ENCODE data around the gene LRRC28.

- TF ChIP-seq, protein P1, sequence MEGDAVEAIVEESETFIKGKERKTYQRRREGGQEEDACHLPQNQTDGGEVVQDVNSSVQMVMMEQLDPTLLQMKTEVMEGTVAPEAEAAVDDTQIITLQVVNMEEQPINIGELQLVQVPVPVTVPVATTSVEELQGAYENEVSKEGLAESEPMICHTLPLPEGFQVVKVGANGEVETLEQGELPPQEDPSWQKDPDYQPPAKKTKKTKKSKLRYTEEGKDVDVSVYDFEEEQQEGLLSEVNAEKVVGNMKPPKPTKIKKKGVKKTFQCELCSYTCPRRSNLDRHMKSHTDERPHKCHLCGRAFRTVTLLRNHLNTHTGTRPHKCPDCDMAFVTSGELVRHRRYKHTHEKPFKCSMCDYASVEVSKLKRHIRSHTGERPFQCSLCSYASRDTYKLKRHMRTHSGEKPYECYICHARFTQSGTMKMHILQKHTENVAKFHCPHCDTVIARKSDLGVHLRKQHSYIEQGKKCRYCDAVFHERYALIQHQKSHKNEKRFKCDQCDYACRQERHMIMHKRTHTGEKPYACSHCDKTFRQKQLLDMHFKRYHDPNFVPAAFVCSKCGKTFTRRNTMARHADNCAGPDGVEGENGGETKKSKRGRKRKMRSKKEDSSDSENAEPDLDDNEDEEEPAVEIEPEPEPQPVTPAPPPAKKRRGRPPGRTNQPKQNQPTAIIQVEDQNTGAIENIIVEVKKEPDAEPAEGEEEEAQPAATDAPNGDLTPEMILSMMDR (IDR thresholded peaks at IDR 0.05), result no peak
- TF ChIP-seq EP300 (IDR thresholded peaks at IDR 0.05) (no peak), POLR2A (IDR thresholded peaks at IDR 0.05) (no peak)
These were observed 80.1 kb downstream of the LRRC28 start for GRCh38 chr15:99331381-99331780.

All from upper lobe of left lung (tissue), 4 donors.